Natural killer cell (primary cell): ENCODE measurements around the gene YTHDF1. TPM values are rescaled to one million over a fixed set of nuclear protein-coding genes. Genes with fewer than 3 reads are reported as not detected.
"Not testable (repeated sequence)": the region's sequence is repeated elsewhere in the genome, so short reads cannot be mapped to it uniquely, and the experiment has no call there.

Experiments
- ATAC-seq, 3 donors: fragments of 150-1000 bp in 2 of 3; fragments of 200-7000 bp in 1 of 3; cut with Tn5 transposase; 1 replicate in 1 of 3; 2 replicates in 2 of 3; pipeline ENCODE4 v1.10.0; 2021; ENCODE audit warnings: mild to moderate bottlenecking in 2 of 3, moderate library complexity in 2 of 3
- DNase-seq, 2 donors: peaks; one replicate each; pipeline versions ENCODE4 v3.0.0 to v3.0.0-alpha.2; 2013 to 2021; ENCODE audit warnings: mixed read lengths in 1 of 2
- H3K27ac ChIP-seq: one replicate; pipeline ENCODE4 v1.5.1; 2013; ENCODE audit warnings: mild to moderate bottlenecking, low read length
- H3K27me3 ChIP-seq: one replicate; pipeline ENCODE4 v1.6.1; 2013; ENCODE audit warnings: low read length; ENCODE audit not compliant: control insufficient read depth, insufficient read depth
- H3K36me3 ChIP-seq: one replicate; pipeline ENCODE4 v1.6.1; 2013; ENCODE audit warnings: low read length; ENCODE audit not compliant: control insufficient read depth, insufficient read depth
- H3K4me1 ChIP-seq: one replicate; pipeline ENCODE4 v1.6.1; 2013; ENCODE audit warnings: low read length; ENCODE audit not compliant: control insufficient read depth, insufficient read depth
- H3K4me3 ChIP-seq: one replicate; pipeline ENCODE4 v1.5.1; 2013; ENCODE audit warnings: low read length
- H3K9me3 ChIP-seq: one replicate; pipeline ENCODE4 v1.6.1; 2013; ENCODE audit warnings: low read length; ENCODE audit not compliant: control insufficient read depth, insufficient read depth
- H3K27ac Mint-ChIP-seq, 2 donors: one replicate each; pipeline ENCODE4 v1.8.0; 2022; ENCODE audit warnings: mild to moderate bottlenecking in 2 of 2, mixed read lengths in 2 of 2, moderate library complexity in 1 of 2
- H3K27me3 Mint-ChIP-seq, 2 donors: one replicate each; pipeline ENCODE4 v1.8.0; 2022; ENCODE audit warnings: low read depth in 2 of 2, mixed read lengths in 2 of 2
- H3K36me3 Mint-ChIP-seq: one replicate; pipeline ENCODE4 v1.8.0; 2022; ENCODE audit warnings: mixed read lengths
- H3K4me1 Mint-ChIP-seq, 2 donors: one replicate each; pipeline ENCODE4 v1.8.0; 2022; ENCODE audit warnings: mixed read lengths in 2 of 2
- H3K4me3 Mint-ChIP-seq: one replicate; pipeline ENCODE4 v1.8.0; 2022; ENCODE audit warnings: mild to moderate bottlenecking, moderate library complexity, mixed read lengths
- H3K9me3 Mint-ChIP-seq, 2 donors: one replicate each; pipeline ENCODE4 v1.8.0; 2022; ENCODE audit warnings: mixed read lengths in 2 of 2
- WGBS: methylation state at CpG from one replicate; pipeline ENCODE4 v1.1.7; 2013; ENCODE audit warnings: missing lambda C conversion rate; ENCODE audit not compliant: insufficient coverage; 5-methylcytosine and 5-hydroxymethylcytosine counted together
- intact Hi-C: fragments of 100-400 bp; cut with micrococcal nuclease; formaldehyde crosslinking; loops from one replicate; pipeline ENCODE4 v1.14.2; 2022
- total RNA-seq, 4 donors: library from RNA; stranded (reverse); fragments of 120-200 nt in 1 of 4; gene quantifications; one replicate each; pipeline versions ENCODE4 v1.2.3 to v1.2.4, GENCODE V29; 2013 to 2022
- TF ChIP-seq, protein P1 (sequence below): fragments of 200-600 bp; IDR thresholded peaks from one replicate; pipeline ENCODE4 v1.8.0; 2022; ENCODE audit warnings: antibody characterized with exemption

Gene YTHDF1
- total RNA-seq, 3 donors from 2014 or later (not counting 1 experiment from before 2014, with no cell fraction given): 39.1 to 43.1 (median 41.0) TPM

DNA sequence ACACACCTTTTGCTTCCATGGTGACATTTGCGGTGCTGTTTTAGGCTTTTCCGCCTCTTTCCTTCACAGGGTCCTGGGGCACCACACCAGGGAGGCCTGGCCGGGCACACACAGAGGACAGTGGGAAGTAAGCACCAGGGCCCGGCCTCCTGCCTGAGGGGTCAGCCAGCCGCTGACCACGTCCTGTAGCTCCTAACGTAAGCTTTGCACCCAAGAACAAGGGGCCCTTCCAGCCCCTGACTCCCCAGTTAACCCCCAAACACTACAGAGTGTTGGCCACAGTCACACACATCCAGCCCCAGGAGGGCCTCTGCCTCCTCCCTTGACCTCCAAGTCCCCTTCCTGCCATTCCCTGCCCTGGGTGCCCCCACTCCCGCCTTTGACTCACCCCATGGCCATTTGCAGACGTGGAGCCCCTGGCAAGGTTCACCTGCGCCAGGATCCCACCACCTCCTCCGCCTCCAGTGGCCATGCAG is 54.7 kb downstream of the YTHDF1 start:
- Mint-ChIP-seq H3K4me3 (no peak overlapping the region), H3K27me3 (peaks cover 0 to 4% of the 10 kb centered on the region in 2 donors), H3K4me1 (no peaks in the 10 kb centered on the region), H3K9me3 (no peaks in the 10 kb centered on the region), H3K27ac (no peak overlapping the region), H3K36me3 (no peaks in the 10 kb centered on the region)
- intact Hi-C loops: no loop called here
- DNase-seq (no peak), ATAC-seq (no peak)
- Histone ChIP-seq H3K27ac (no peak overlapping the region), H3K27me3 (no peaks in the 10 kb centered on the region), H3K9me3 (no peaks in the 10 kb centered on the region), H3K4me3 (no peak overlapping the region), H3K36me3 (no peaks in the 10 kb centered on the region), H3K4me1 (no peaks in the 10 kb centered on the region)
- 70% methylated on average over 11 of the region's 11 CpGs for WGBS
- TF ChIP-seq, protein P1, sequence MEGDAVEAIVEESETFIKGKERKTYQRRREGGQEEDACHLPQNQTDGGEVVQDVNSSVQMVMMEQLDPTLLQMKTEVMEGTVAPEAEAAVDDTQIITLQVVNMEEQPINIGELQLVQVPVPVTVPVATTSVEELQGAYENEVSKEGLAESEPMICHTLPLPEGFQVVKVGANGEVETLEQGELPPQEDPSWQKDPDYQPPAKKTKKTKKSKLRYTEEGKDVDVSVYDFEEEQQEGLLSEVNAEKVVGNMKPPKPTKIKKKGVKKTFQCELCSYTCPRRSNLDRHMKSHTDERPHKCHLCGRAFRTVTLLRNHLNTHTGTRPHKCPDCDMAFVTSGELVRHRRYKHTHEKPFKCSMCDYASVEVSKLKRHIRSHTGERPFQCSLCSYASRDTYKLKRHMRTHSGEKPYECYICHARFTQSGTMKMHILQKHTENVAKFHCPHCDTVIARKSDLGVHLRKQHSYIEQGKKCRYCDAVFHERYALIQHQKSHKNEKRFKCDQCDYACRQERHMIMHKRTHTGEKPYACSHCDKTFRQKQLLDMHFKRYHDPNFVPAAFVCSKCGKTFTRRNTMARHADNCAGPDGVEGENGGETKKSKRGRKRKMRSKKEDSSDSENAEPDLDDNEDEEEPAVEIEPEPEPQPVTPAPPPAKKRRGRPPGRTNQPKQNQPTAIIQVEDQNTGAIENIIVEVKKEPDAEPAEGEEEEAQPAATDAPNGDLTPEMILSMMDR: no peak

DNA sequence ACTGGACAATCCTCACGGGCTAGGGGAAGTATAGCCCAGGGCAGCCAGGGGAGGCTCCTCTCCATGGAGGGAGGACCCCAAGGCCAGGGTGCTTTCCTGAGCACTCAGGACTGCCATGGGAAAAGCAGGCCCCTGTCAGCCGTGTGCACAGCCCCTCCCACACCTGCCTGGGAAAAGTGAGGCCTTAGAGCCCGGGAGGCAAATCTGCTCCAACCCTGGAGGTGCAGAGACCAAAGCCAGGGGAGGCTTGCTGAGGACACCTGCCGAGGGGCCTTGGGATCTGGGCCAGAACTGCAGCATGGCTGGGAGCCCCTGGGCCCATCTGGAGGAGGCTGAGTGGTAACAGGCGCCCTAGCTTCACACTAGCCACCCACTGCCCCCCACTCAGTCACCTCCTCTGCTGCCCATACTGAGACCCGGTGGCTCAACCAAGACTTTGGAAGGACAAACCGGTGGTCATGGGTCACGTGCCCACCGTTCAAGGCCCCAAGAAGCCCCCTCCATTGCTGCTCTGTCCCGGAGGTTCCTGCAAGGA is 55.2 kb downstream of the YTHDF1 start:
- Mint-ChIP-seq H3K27me3 (peaks cover 0 to 7% of the 10 kb centered on the region in 2 donors), H3K9me3 (no peaks in the 10 kb centered on the region), H3K27ac (no peak overlapping the region), H3K4me3 (no peak overlapping the region), H3K36me3 (no peaks in the 10 kb centered on the region), H3K4me1 (no peaks in the 10 kb centered on the region)
- Histone ChIP-seq H3K4me3 (no peak overlapping the region), H3K36me3 (no peaks in the 10 kb centered on the region), H3K4me1 (no peaks in the 10 kb centered on the region), H3K9me3 (no peaks in the 10 kb centered on the region), H3K27ac (no peak overlapping the region), H3K27me3 (no peaks in the 10 kb centered on the region)
- ATAC-seq (no peak), DNase-seq (no peak)
- WGBS: 75% methylated on average over 10 of the region's 10 CpGs
- TF ChIP-seq, protein P1: no peak
- intact Hi-C loops: no loop called here

DNA sequence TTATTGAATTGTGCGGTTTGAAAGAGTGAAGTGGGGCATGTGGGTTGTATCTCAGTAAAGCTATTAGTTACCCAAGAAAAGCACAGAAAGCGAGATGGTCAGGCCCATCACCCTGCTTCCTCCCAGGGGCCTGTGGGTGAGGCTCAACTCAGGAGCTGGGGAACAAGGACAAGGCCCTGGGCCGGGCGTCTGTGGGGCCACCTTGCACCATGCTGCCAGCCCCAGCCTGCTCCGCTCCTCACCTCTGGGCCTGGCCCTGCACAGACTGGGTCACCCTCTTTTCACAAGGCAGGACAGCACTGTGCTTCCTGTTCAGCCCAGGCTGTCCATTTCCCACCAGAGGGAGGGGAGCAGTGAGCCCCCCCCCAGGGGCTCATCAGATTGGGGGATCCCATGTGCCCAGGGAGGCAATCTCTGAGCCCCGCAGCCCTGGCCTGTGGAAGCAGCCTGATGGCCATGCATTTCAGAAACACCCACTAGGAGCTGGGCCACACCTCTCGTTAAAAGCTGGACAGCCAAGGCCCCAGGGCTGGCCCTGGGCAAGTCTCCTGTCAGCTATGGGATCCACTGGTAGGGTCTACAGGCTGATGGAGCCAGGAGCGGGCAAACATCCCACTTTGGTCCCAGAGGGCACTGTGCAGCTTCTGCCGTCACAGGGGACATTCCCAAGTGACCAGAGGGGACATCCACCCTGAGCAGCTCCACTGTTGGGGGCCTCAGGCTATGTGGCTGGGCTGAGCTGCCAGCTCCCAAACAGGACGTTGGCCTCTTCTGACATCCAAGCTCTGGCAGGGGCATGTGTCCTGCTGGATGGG is 55.9 kb downstream of the YTHDF1 start:
- intact Hi-C loops: no loop called here
- H3K36me3 Mint-ChIP-seq: no peaks in the 10 kb centered on the region
- Histone ChIP-seq H3K27ac (no peak overlapping the region), H3K4me3 (no peak overlapping the region), H3K27me3 (no peaks in the 10 kb centered on the region), H3K9me3 (no peaks in the 10 kb centered on the region), H3K36me3 (no peaks in the 10 kb centered on the region), H3K4me1 (no peaks in the 10 kb centered on the region)
- WGBS: 75% methylated on average over 10 of the region's 10 CpGs
- TF ChIP-seq, protein P1: no peak
- ATAC-seq: no peak
- H3K27me3 Mint-ChIP-seq: peaks cover 0 to 7% of the 10 kb centered on the region in 2 donors
- H3K4me1 Mint-ChIP-seq: no peaks in the 10 kb centered on the region
- H3K9me3 Mint-ChIP-seq: no peaks in the 10 kb centered on the region
- no peak for DNase-seq
- H3K27ac Mint-ChIP-seq: no peak overlapping the region
- no peak overlapping the region for H3K4me3 Mint-ChIP-seq

DNA sequence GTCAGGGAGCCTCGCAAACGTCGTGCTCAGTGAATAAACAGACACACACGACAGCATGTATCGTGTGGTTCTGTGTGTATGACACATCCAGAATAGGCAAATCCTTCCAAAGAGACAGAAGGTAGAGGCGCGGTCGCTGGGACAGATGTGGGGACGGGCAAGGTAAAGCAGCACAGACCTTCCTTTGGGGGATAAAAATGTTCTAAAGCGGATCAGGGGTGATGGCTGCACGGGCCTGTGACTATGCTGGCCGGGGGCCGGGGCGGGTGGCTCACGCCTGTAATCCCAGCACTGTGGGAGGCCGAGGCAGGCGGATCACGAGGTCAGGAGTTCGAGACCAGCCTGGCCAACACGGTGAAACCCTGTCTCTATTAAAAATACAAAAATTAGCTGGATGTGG is 56.7 kb downstream of the YTHDF1 start:
- H3K36me3 ChIP-seq, DNase-seq, H3K27me3 ChIP-seq, H3K4me3 ChIP-seq, ATAC-seq, H3K4me1 ChIP-seq, H3K4me3 Mint-ChIP-seq, H3K27ac ChIP-seq, H3K9me3 ChIP-seq, H3K27me3 Mint-ChIP-seq, H3K36me3 Mint-ChIP-seq, H3K9me3 Mint-ChIP-seq, H3K27ac Mint-ChIP-seq, H3K4me1 Mint-ChIP-seq, intact Hi-C loops: not testable (repeated sequence)
- WGBS: 85% methylated on average over 19 of the region's 20 CpGs
